A549 treated with CpdA at 1 μM for 4 hours (cell line): Measurements from ENCODE around the gene GNG5. TPM values are rescaled to one million over a fixed set of nuclear protein-coding genes. Genes with fewer than 3 reads are reported as not detected.

Experiments used
- total RNA-seq: library from RNA; stranded (reverse); fragments of 200-300 nt; extraction: Qiagen RNA extraction; gene quantifications from 5 replicates; pipeline ENCODE4 v1.2.3, GENCODE V29; 2022; ENCODE audit warnings: low read depth

Gene GNG5
- 173 to 199 TPM (median 177 TPM) in 5 replicates for total RNA-seq

GRCh38 chr1:84506002-84506728 is at the start of gene GNG5, which contains the start of gene SPATA1:
TSS of gene GNG5 (minus strand) at chr1:84506581. CDS start at chr1:84506091, 490 bp downstream.
TSS of gene SPATA1 (plus strand) at chr1:84506386. CDS start at chr1:84516360, 9,974 bp downstream.

DNA sequence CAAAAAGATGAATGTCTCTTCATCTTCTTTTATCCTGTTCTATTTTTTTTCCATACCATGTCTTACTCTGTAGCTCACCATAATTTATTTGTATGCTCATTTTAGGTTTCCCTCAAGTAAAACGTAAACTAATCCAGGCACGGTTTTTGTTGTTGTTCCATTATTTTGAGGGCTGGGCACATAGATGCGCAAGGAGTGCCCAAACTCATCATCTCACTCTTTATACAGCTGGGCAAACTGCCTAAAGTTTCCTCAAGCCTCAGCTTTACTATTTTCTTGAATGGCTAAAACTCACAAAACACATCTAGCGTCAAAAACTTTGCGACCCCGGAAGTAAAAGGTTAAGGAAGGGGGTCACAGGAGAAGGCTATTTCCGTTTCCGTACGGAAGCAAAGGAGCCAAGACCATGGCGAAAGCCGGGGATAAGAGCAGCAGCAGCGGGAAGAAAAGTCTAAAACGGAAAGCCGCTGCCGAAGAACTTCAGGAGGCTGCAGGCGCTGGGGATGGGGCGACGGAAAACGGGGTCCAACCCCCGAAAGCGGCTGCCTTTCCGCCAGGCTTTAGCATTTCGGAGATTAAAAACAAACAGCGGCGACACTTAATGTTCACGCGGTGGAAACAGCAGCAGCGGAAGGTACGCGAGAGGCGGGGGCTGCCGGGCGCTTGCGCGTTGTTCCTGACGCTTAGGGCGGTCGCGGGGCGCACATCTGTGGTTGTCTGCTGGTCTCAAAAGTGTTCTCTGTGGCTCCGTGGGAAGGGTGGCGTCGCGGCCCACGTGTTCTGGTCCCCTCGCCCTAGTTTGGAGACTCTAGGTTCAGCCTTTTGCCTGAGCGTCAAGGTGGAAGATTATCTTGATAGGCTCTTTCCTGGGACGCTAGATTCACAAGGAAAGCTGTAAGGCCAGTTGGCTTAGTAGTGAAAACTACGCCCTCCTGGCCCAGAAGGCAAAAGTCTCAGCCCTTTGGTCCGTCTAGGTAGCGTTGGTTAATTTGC is 27.2 kb downstream of the GNG5 start, which contains the start of gene RPF1:
Gene RPF1 (plus strand): TSS at position 391 of the 993 bp plus-strand sequence. CDS start 16 bp downstream, at position 407.

Other genes with a start within 250 kb of the GNG5 start
- 0.18 to 0.61 TPM (median 0.37 TPM) in 5 replicates for gene SAMD13, start 204.9 kb downstream of the GNG5 start, total RNA-seq
- not detected in 5 replicates for gene DNASE2B, start 108.1 kb downstream of the GNG5 start, total RNA-seq
- 28.8 to 32.1 TPM (median 31.5 TPM) in 5 replicates for gene RPF1, start 27.3 kb downstream of the GNG5 start, total RNA-seq
- gene SPATA1, start 195 bp downstream of the GNG5 start, total RNA-seq, result 0.47 to 1.3 TPM (median 0.72 TPM) in 5 replicates
- gene CTBS, start 67.9 kb upstream of the GNG5 start, total RNA-seq, result 5.1 to 6.3 TPM (median 5.8 TPM) in 5 replicates
- 11.1 to 14.5 TPM (median 12.6 TPM) in 5 replicates for gene SSX2IP, start 183.9 kb upstream of the GNG5 start, total RNA-seq